HL-60 (cell line): ENCODE data around the gene SDCCAG8.

Source experiments
- CTCF ChIP-seq: IDR thresholded peaks from one replicate; pipeline ENCODE4 v1.5.1; 2011; ENCODE audit warnings: low read length, control low read depth, inconsistent platforms; ENCODE audit not compliant: insufficient read depth
- REST ChIP-seq: IDR thresholded peaks from 2 replicates; pipeline ENCODE4 v1.6.1; 2012; ENCODE audit warnings: low read depth; ENCODE audit not compliant: insufficient replicate concordance

DNA sequence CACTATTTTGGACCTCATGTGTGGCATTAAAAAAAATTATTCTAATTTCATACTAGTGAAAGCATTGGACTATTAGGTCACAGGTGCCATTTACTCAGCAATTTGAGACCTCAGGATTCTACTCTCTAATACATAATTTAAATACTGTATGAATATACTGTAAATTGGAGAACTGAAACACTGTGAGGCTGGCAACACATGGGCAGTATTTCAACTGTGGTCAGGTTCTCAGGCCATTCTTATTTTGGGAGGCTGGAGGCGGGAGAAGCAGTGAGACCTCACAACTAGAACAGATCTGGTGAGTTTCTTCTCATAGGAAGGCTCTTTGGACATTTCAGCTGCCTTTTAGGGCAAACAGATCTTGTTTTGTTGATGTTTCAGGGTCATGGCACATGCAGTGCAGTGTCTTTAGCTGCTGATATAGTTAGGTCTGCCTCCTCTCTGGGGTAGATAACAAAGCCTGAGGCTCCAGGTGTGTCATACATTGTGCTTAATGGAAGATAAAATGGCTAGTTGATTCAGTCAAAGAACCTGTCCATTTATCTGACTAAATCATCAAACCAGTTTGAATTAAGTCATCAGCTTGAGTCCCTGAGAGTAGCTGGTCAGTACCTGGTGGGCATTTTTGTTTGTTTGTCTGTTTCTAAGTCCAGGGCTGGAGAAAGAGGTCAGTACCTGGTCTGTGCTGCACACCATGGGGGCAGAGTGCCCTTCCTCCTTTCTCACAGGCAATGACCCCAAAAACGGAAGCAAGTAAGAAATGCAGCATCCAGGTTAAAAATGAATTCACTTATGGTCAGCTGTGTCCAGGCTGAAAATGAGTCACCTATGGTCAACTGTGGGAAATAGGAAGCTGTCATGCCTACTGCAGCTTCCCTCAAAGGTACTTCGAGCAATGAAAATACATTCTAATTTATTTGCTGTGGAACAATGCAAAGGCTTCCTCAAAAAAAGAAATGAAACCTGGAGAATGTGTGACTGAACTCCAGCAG is 216.2 kb downstream of the SDCCAG8 start:
- TF ChIP-seq REST (no peak), CTCF (no peak)
